Activated T-helper 2 cell treated with anti-CD3 and anti-CD28 coated beads, Interferon-gamma antibody, Interleukin-2, Interleukin-4, amounts not matched to agents 10 μg/mL and 5 μg/mL and 100 μg/mL, durations not matched to agents 14 hours and 24 hours and 36 hours (primary cell): Measurements from ENCODE around the gene FAM169A. TPM values are rescaled to one million over a fixed set of nuclear protein-coding genes. Genes with fewer than 3 reads are reported as not detected.
"Not testable (repeated sequence)": the region's sequence is repeated elsewhere in the genome, so short reads cannot be mapped to it uniquely, and the experiment has no call there.

Experiments
- DNase-seq: peaks from one replicate; pipeline ENCODE4 v3.0.0; 2021; ENCODE audit warnings: low spot score
- H3K27ac Mint-ChIP-seq: one replicate; pipeline ENCODE4 v1.8.0; 2021; ENCODE audit warnings: mixed read lengths
- H3K27me3 Mint-ChIP-seq: one replicate; pipeline ENCODE4 v1.8.0; 2021; ENCODE audit warnings: low read depth, mixed read lengths
- H3K36me3 Mint-ChIP-seq: one replicate; pipeline ENCODE4 v1.8.0; 2021; ENCODE audit warnings: low read depth, mixed read lengths
- H3K4me1 Mint-ChIP-seq: one replicate; pipeline ENCODE4 v1.8.0; 2021; ENCODE audit warnings: low read depth, mixed read lengths
- H3K4me3 Mint-ChIP-seq: one replicate; pipeline ENCODE4 v1.8.0; 2021; ENCODE audit warnings: low read depth, mild to moderate bottlenecking, moderate library complexity, mixed read lengths
- H3K9me3 Mint-ChIP-seq: one replicate; pipeline ENCODE4 v1.8.0; 2021; ENCODE audit warnings: mixed read lengths
- intact Hi-C: fragments of 100-400 bp; cut with micrococcal nuclease; formaldehyde crosslinking; loops from one replicate; pipeline ENCODE4 v1.15.1; 2023
- total RNA-seq: library from RNA; stranded (reverse); gene quantifications from 2 replicates; pipeline ENCODE4 v1.2.3, GENCODE V29; 2022

The FAM169A gene, protein sequence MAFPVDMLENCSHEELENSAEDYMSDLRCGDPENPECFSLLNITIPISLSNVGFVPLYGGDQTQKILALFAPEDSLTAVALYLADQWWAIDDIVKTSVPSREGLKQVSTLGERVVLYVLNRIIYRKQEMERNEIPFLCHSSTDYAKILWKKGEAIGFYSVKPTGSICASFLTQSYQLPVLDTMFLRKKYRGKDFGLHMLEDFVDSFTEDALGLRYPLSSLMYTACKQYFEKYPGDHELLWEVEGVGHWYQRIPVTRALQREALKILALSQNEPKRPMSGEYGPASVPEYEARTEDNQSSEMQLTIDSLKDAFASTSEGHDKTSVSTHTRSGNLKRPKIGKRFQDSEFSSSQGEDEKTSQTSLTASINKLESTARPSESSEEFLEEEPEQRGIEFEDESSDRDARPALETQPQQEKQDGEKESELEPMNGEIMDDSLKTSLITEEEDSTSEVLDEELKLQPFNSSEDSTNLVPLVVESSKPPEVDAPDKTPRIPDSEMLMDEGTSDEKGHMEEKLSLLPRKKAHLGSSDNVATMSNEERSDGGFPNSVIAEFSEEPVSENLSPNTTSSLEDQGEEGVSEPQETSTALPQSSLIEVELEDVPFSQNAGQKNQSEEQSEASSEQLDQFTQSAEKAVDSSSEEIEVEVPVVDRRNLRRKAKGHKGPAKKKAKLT
- total RNA-seq = 1.9 and 2.1 TPM in 2 replicates

DNA sequence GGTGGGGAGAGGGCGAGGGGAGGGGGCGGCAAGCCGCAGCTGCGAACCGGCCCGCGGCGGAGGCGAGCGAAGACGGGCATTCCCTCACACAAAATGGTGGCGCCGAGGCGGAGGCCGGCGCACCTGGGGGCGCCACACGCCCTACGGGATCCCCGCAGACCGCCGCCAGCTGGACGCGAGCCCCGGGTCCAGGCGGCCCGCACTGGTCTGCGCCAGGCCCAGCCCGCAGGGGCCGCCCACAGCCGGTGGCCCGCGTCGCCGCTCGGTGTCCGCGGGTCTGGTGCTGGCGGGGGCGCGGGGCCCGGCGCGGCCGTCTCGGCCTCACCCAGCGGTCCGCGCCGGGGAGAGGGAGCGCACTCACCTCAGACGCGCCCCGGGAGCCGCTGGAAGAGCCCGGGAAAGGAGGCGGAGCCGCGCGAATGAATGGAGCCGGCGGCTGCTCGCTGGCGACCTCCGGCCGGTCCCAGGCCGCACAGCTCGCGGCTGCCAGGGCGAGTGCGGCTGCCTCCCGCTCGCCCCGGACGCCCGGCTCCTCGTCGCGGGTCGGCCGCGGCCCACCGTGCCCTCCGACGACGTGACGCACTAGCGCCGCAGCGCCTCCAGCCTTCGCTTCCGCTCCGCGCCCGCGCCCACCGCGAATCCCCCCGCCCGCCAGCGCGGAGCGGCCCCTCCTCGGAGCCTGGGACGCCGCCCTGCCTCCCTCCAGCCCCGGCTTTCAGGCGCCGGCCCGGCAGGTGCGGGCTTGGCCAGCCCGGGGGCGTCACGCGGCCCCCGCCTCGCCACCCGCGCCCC lies at the start of gene FAM169A:
TSS of gene FAM169A (minus strand) at position 584 of the 792 bp plus-strand sequence. CDS start 24,711 bp downstream, outside the sequence.
- no peaks in the 10 kb centered on the region for H3K9me3 Mint-ChIP-seq
- H3K27ac Mint-ChIP-seq = peak within 1 kb of the TSS; percentile 74
- intact Hi-C loops = no loop called here
- peak; percentile 14 for DNase-seq
- peaks cover 4% of the 10 kb centered on the region for H3K4me1 Mint-ChIP-seq
- no peaks in the 10 kb centered on the region for H3K36me3 Mint-ChIP-seq
- H3K4me3 Mint-ChIP-seq = peak within 1 kb of the TSS; percentile 86
- H3K27me3 Mint-ChIP-seq = peaks cover 28% of the 10 kb centered on the region

DNA sequence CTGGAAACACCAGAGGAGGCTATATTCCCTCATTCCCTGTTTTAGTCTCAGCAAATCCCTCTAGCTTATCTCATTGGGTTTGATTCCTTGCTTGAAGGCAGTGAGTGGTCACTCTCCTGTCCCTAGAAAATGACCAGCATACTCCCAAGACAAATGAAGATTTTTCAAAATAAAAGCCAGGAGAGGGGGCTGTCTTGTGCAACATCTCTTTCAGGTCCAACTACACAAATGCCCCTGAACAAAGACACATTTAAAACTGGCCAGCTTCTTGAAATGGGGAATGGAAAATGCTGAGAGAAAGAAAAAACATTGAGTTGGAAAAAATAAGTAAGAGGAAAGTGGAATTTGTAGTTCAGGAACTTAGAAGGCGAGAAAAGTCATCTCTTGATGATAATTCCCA lies 49.3 kb upstream of the FAM169A start:
- H3K27ac Mint-ChIP-seq = no peak overlapping the region
- no peaks in the 10 kb centered on the region for H3K4me1 Mint-ChIP-seq
- intact Hi-C loops = loop anchor here (10.0 kb wide), 1 partner anchor 1011 kb away; no protein-coding TSS in a partner anchor

DNA sequence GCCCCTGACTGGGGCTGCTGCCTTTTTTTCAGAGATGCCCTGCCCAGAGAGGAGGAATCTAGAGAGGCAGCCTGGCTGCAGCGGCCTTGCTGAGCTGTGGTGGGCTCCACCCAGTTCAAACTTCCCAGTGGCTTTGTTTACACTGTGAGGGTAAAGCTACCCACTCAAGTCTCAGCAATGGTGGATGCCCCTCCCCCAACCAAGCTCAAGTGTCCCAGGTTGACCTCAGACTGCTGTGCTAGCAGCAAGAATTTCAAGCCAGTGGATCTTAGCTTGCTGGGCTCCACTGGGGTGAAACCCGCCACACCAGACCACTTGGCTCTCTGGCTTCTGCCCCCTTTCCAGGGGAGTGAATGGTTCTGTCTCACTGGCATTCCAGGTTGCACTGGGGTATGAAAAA lies 45.2 kb upstream of the FAM169A start:
- H3K4me1 Mint-ChIP-seq, H3K27ac Mint-ChIP-seq, H3K4me3 Mint-ChIP-seq, H3K27me3 Mint-ChIP-seq, DNase-seq, H3K36me3 Mint-ChIP-seq: not testable (repeated sequence)
- peaks cover 17% of the 10 kb centered on the region for H3K9me3 Mint-ChIP-seq
- intact Hi-C loops = loop anchor here (10.0 kb wide), 1 partner anchor 1007 kb away; no protein-coding TSS in a partner anchor

More for the DNA sequence above, 49.3 kb upstream of the FAM169A start:
- H3K9me3 Mint-ChIP-seq = peaks cover under 1% of the 10 kb centered on the region
- no peak overlapping the region for H3K4me3 Mint-ChIP-seq
- no peaks in the 10 kb centered on the region for H3K36me3 Mint-ChIP-seq
- H3K27me3 Mint-ChIP-seq = no peaks in the 10 kb centered on the region
- no peak for DNase-seq

DNA sequence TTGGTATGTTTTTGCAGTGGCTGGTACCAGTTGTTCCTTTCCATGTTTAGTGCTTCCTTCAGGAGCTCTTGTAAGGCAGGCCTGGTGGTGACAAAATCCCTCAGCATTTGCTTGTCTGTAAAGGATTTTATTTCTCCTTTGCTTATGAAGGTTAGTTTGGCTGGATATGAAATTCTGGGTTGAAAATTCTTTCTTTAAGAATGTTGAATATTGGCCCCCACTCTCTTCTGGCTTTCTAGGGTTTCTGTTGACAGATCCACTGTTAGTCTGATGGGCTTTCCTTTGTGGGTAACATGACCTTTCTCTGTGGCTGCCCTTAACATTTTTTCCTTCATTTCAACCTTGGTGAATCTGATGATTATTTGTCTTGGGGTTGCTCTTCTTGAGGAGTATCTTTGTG lies 43.7 kb upstream of the FAM169A start:
- H3K27ac Mint-ChIP-seq, H3K4me1 Mint-ChIP-seq, H3K36me3 Mint-ChIP-seq, DNase-seq, H3K27me3 Mint-ChIP-seq, H3K4me3 Mint-ChIP-seq: not testable (repeated sequence)
- intact Hi-C loops = loop anchor here (10.0 kb wide), 1 partner anchor 1005 kb away; no protein-coding TSS in a partner anchor
- H3K9me3 Mint-ChIP-seq = peaks cover 17% of the 10 kb centered on the region

DNA sequence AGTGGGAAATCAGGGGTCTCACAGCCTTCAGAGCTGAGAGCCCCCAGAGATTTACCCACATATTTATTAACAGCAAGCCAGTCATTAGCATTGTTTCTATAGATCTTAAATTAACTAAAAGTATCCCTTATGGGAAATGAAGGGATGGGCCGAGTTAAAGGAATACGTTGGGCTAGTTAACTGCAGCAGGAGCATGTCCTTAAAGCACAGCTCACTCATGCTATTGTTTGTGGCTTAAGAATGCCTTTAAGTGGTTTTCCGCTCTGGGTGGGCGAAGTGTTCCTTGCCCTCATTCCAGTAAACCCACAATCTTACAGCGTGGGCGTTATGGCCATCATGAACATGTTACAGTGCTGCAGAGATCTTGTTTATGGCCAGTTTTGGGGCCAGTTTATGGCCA lies 42.0 kb upstream of the FAM169A start:
- DNase-seq, intact Hi-C loops, H3K36me3 Mint-ChIP-seq, H3K4me3 Mint-ChIP-seq, H3K27ac Mint-ChIP-seq, H3K4me1 Mint-ChIP-seq: not testable (repeated sequence)
- peaks cover 17% of the 10 kb centered on the region for H3K9me3 Mint-ChIP-seq
- peaks cover 11% of the 10 kb centered on the region for H3K27me3 Mint-ChIP-seq

DNA sequence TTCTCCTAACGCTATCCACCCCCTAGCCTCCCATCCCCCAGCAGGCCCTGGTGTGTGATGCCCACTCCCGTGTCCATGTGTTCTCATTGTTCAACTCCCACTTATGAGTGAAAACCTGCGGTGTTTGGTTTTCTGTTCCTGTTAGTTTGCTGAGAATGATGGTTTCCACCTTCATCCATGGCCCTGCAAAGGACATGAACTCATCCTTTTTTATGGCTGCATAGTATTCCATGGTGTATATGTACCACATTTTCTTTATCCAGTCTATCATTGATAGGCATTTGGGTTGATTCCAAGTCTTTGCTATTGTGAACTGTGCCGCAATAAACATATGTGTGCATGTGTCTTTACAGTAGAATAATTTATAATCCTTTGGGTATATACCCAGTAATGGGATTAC lies 38.5 kb upstream of the FAM169A start:
- DNase-seq, H3K27me3 Mint-ChIP-seq, intact Hi-C loops, H3K4me1 Mint-ChIP-seq, H3K4me3 Mint-ChIP-seq, H3K36me3 Mint-ChIP-seq, H3K9me3 Mint-ChIP-seq, H3K27ac Mint-ChIP-seq: not testable (repeated sequence)

DNA sequence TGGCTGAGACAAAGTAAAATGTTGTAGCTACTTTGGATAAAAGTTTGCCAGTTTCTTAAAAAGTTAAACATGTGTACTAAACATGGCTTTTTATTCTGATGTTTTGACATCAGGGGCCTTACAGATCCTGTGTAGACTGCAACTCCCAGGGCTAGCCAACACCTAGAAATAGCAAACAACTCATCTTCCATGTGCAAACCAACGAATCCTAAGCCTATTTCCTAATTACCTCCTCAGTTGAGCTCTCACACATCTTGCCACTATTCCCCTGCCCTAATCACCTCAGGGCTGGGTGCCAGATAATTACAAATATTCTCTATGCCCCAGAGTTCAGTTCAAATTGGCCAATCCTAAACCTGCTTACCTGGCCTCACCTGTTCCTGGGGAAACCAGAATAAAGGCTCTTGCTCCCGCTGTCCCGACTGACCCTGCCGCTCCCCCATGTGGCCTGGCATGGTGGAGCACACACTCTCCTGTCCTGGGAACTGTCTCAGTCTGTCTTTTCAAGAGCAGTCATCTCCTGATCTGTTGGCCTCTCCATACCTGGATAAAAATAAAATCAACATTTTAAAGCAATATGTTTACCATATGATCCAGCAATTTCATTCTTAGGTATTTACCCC lies 37.1 kb upstream of the FAM169A start:
- Mint-ChIP-seq H3K36me3 (no peaks in the 10 kb centered on the region), H3K9me3 (no peaks in the 10 kb centered on the region), H3K27ac (no peak overlapping the region), H3K4me3 (no peak overlapping the region), H3K4me1 (no peaks in the 10 kb centered on the region), H3K27me3 (peaks cover 3% of the 10 kb centered on the region)
- intact Hi-C loops = no loop called here
- DNase-seq = no peak

DNA sequence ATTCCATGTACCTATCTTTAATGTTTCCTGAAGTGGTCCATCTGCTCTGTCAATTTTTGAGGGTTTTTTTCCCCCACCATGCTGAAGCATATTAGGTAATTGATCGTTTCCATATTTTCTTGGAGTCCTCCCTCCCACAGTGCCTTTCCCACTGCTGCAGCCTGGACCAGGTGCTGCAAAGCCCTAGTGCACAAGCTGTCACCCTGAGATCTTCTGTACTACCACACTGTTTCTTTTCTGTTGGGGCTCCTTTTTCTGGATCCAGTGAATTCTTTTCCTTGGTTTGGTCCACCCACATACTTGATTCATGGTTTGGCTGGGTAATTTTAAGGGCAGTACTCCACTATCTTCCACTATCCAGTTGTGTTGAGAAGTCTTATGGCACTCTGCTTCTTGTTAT lies 30.9 kb upstream of the FAM169A start:
- peaks cover 3% of the 10 kb centered on the region for H3K27me3 Mint-ChIP-seq
- intact Hi-C loops = no loop called here
- H3K9me3 Mint-ChIP-seq = peaks cover 4% of the 10 kb centered on the region
- H3K4me3 Mint-ChIP-seq = no peak overlapping the region
- no peaks in the 10 kb centered on the region for H3K4me1 Mint-ChIP-seq
- H3K27ac Mint-ChIP-seq = no peak overlapping the region
- H3K36me3 Mint-ChIP-seq = no peaks in the 10 kb centered on the region
- no peak for DNase-seq

DNA sequence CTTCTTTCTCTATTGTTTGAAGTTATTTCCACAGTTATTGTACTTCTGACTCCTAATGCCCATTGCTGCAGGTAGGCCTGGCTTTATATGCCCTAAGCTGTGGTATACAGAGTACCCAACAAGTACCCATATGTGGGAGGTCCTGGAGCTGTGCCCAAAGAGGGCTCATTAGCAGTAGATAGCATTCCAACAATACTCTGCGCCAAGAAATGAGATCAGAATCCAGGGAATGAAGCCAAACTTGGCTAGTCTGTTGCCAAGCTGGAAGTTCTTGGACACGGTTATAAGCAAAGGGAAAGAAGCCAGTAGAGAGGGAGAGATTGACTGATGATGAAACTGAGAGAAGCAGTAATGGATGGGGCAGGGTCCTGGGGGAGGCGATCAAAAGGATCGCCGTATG lies 29.7 kb upstream of the FAM169A start:
- peaks cover 3% of the 10 kb centered on the region for H3K27me3 Mint-ChIP-seq
- no peaks in the 10 kb centered on the region for H3K36me3 Mint-ChIP-seq
- no peak overlapping the region for H3K4me3 Mint-ChIP-seq
- no peak for DNase-seq
- H3K4me1 Mint-ChIP-seq = no peaks in the 10 kb centered on the region
- no peak overlapping the region for H3K27ac Mint-ChIP-seq
- intact Hi-C loops = no loop called here
- H3K9me3 Mint-ChIP-seq = peaks cover 4% of the 10 kb centered on the region

DNA sequence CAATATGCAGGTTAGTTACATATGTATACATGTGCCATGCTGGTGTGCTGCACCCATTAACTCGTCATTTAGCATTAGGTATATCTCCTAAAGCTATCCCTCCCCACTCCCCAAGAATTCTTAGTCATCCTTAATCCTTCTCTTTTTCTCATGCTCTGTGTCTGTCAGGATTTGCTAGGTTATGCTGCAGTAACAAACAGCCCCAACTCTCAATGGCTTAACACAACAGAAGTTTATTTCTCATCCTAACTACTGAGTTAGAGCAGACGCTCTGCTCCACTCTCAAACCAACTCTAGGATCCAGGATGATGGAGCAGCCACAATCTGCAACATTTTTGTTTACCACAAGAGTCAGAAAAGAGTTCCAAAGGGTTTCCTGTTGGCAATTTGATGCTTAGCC lies 28.2 kb upstream of the FAM169A start:
- peaks cover 4% of the 10 kb centered on the region for H3K9me3 Mint-ChIP-seq
- no peaks in the 10 kb centered on the region for H3K36me3 Mint-ChIP-seq
- no peak for DNase-seq
- intact Hi-C loops = no loop called here
- no peaks in the 10 kb centered on the region for H3K4me1 Mint-ChIP-seq
- H3K4me3 Mint-ChIP-seq = no peak overlapping the region
- no peak overlapping the region for H3K27ac Mint-ChIP-seq
- peaks cover 8% of the 10 kb centered on the region for H3K27me3 Mint-ChIP-seq

DNA sequence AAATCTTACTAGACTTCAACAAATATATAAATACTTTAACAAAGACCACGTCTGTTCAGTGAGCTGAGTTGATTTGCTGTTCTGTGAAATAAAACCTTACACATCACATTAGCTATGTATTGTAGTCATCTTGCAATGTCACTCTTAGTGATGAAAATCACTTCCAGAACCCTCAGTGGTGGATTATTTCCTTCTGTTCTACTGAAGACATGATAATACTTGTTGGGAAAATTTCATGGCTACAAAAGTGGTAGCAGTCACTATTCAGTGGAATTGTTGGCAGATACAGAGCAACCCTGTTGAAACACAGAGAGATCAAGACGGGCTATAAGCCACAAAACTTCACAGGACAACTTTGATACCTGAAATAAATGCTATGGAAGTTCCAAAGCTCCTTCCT lies 26.7 kb upstream of the FAM169A start:
- H3K36me3 Mint-ChIP-seq = no peaks in the 10 kb centered on the region
- no peak overlapping the region for H3K4me3 Mint-ChIP-seq
- no peak for DNase-seq

DNA sequence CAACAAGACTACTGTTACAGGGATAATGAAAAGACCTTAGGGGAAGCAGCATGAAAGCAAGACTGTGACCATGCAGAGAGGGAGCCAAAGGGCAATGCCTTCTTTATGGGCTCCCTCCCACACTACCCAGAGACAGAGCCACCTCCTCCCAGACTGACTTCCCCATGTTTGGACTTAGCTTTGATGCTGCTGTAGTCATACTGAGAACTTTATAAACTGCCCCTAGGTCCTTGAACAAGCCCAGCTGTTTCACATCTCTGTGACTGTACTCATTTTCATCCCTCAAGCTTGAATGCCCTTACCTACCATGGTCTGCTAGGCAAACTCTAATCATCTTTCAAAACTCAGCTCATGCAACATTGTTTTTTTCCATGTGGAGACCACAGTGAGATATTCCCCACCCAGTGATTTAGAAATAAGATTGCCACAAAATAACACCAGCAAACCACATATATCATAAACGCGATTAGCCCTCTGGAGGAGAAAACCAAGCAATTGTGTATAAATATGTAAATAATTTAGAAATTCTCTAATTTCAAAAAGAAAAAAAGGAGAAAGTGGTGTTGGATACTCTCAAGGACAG lies 23.4 kb upstream of the FAM169A start:
- no peak overlapping the region for H3K4me3 Mint-ChIP-seq
- intact Hi-C loops = no loop called here
- H3K27me3 Mint-ChIP-seq = peaks cover 13% of the 10 kb centered on the region
- no peak overlapping the region for H3K27ac Mint-ChIP-seq
- H3K4me1 Mint-ChIP-seq = no peaks in the 10 kb centered on the region
- H3K36me3 Mint-ChIP-seq = no peaks in the 10 kb centered on the region
- no peak for DNase-seq
- peaks cover 4% of the 10 kb centered on the region for H3K9me3 Mint-ChIP-seq

More for the DNA sequence above, 26.7 kb upstream of the FAM169A start:
- Mint-ChIP-seq H3K27ac (no peak overlapping the region), H3K4me1 (no peaks in the 10 kb centered on the region), H3K27me3 (peaks cover 13% of the 10 kb centered on the region), H3K9me3 (peaks cover 4% of the 10 kb centered on the region)
- intact Hi-C loops = no loop called here
